Tibial nerve (tissue), 4 donors: ENCODE data around the gene PNMA3.

ENCODE experiments used
- EP300 ChIP-seq, 2 donors: sonication (generic); formaldehyde crosslinking; IDR thresholded peaks; one replicate each; pipeline ENCODE4 v1.6.1; 2017; ENCODE audit warnings: antibody characterized with exemption in 2 of 2, mild to moderate bottlenecking in 1 of 2
- TF ChIP-seq, protein P1 (sequence below), 5 experiments: fragments of 200-600 bp in 3 of 5; fragments of 450-650 bp in 2 of 5; sonication (generic) in 3 of 5; IDR thresholded peaks; one replicate each; pipeline ENCODE4 v1.5.1; 2016 to 2019; ENCODE audit warnings: antibody characterized with exemption in 5 of 5, mild to moderate bottlenecking in 3 of 5, moderate library complexity in 2 of 5

DNA sequence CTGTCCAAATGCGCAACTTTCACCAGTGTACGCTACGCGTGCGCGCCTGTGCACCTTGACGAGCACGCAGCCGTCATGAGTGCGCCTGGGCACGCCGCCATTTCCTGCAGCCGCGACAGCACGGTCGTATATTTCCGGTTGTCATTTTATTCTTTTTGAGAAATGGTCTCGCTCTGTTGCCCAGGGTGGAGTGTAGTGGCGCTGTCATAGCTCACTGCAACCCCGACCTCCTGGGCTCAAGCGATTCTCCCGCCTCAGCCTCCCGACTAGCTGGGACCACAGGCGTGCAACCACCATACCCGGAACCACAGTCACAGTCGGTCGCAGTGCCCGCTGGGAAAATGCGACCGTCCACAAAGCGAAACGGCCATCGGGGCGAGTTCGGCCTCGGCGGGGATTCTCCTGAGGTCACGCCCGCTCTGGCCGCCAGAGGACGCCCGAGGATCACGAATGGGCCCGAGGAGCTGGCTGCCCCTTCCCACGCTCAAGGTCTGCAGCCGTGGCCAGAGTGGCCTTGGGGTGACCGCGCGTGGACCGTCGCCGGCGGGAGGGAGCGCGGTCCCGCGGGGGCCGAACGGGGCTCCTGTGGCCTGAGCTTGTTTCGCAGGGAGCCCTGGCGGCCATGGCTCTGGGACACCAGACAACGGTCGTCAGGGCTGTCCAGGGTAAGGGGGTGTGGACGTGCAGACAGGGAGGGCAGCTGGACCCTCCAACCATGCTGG lies 23.7 kb upstream of the PNMA3 start:
- TF ChIP-seq, protein P1, sequence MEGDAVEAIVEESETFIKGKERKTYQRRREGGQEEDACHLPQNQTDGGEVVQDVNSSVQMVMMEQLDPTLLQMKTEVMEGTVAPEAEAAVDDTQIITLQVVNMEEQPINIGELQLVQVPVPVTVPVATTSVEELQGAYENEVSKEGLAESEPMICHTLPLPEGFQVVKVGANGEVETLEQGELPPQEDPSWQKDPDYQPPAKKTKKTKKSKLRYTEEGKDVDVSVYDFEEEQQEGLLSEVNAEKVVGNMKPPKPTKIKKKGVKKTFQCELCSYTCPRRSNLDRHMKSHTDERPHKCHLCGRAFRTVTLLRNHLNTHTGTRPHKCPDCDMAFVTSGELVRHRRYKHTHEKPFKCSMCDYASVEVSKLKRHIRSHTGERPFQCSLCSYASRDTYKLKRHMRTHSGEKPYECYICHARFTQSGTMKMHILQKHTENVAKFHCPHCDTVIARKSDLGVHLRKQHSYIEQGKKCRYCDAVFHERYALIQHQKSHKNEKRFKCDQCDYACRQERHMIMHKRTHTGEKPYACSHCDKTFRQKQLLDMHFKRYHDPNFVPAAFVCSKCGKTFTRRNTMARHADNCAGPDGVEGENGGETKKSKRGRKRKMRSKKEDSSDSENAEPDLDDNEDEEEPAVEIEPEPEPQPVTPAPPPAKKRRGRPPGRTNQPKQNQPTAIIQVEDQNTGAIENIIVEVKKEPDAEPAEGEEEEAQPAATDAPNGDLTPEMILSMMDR (IDR thresholded peaks at IDR 0.05), result peak; percentile 70 to 94 (median 84)
- TF ChIP-seq EP300 (IDR thresholded peaks at IDR 0.05), result no peak
